ENCODE data around the gene ELOVL1.

- no peak for TF ChIP-seq CTCF (conservative IDR thresholded peaks at IDR 0.05; ENCODE audit: low read depth in 2 of 2)
- TF ChIP-seq EZH2phosphoT487 (IDR thresholded peaks at IDR 0.05; ENCODE audit: unreplicated experiment), result no peak
- no peak for TF ChIP-seq POLR2AphosphoS5 (IDR thresholded peaks at IDR 0.05; ENCODE audit: low read depth)
- TF ChIP-seq EZH2 (IDR thresholded peaks at IDR 0.05; ENCODE audit: low read depth, unreplicated experiment), result no peak
- TF ChIP-seq STAT1 (IDR thresholded peaks at IDR 0.05; ENCODE audit: unreplicated experiment), result no peak
- TF ChIP-seq REST (IDR thresholded peaks at IDR 0.05; ENCODE audit: unreplicated experiment), result no peak
- TF ChIP-seq JUNB (IDR thresholded peaks at IDR 0.05; ENCODE audit: unreplicated experiment), result no peak
- TF ChIP-seq CREB1 (CRISPR knock-in tag; IDR thresholded peaks at IDR 0.05; ENCODE audit: low read depth), result no peak
- TF ChIP-seq ETS1 (IDR thresholded peaks at IDR 0.05), result no peak
Measured at GRCh38 chr1:43382027-43382779, 14.4 kb upstream of the ELOVL1 start.

All from GM23338 (cell line).